AG10803 (cell line): Measurements from ENCODE around the gene MYO1E.

Experiments
- DNase-seq: peaks from one replicate; pipeline ENCODE4 v3.0.0; 2010; ENCODE audit warnings: low read depth
- H3K4me3 ChIP-seq: 2 replicates; pipeline ENCODE4 v1.5.1; 2011; ENCODE audit warnings: mild to moderate bottlenecking, low read length, control low read depth
- CTCF ChIP-seq: conservative IDR thresholded peaks from 2 replicates; pipeline ENCODE4 v1.5.1; 2011; ENCODE audit warnings: mild to moderate bottlenecking, low read length, control low read depth, inconsistent platforms

The MYO1E gene

DNA sequence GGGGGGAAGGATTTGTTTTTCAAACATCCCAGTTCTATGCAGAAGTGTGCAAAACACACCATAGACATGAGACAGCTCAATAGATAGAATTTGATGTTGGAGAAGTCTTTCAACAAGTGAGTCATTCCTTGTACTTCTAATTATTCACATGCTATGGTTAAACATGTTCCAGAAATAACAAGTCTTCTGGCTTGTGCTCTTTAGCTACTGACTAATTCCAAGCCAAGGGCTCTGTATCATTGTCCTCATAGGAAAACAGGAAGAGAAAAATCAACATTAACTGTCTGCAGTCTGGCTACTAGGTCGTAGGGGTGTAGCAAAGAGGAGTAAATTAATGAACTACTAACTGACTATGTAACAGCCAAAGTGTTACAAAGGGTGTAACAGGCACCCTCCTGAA is 140.2 kb downstream of the MYO1E start:
- TF ChIP-seq CTCF: no peak
- H3K4me3 ChIP-seq: no peak overlapping the region
- peak; percentile 86 for DNase-seq

DNA sequence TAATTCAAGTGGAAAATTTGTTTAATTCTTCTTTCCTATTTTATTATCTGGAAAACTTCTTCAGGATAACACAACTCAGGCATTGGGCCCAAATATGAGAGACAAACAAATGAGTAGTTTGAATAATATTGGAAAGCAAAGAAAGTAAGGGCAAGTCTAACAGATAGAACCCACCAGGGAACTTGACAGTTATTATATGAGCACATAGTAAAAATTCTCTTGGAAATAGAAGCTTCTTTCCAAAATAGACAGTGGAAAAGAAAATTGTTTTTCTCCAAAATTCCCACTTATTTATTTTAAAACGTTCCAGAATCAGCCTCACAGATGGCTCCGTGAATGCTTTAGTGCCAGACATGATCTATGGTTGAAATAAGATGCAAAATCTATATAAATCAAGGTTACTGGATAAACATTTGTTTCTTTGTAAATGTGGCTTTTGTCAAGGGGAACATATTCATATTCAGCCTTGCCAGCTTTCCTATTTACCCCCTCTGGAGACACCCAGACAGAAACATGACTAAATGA is 142.1 kb downstream of the MYO1E start:
- H3K4me3 ChIP-seq: no peak overlapping the region
- no peak for DNase-seq
- no peak for TF ChIP-seq CTCF

DNA sequence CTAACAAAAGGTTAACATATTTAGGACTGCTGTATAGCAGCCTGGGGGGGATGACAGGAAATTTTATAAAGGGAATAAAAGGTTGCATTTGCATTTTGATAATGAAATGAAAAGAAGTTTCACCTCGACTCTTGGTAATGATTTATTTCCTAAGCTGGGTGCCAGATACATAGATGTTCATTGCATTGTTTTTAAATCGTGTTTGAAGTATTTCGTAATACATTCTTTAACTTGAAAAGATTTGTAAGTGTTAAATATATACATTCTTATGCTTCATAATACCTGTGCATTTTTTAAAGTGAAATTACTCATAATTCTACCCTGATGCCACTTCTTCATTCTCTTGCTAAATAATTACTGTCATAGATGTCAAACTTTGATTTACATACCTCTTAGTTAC is 143.2 kb downstream of the MYO1E start:
- H3K4me3 ChIP-seq: no peak overlapping the region
- no peak for DNase-seq
- TF ChIP-seq CTCF: no peak

- no peak for TF ChIP-seq CTCF
- no peak overlapping the region for H3K4me3 ChIP-seq
- DNase-seq: no peak
Observed at GRCh38 chr15:59229015-59229414, 143.7 kb downstream of the MYO1E start.

DNA sequence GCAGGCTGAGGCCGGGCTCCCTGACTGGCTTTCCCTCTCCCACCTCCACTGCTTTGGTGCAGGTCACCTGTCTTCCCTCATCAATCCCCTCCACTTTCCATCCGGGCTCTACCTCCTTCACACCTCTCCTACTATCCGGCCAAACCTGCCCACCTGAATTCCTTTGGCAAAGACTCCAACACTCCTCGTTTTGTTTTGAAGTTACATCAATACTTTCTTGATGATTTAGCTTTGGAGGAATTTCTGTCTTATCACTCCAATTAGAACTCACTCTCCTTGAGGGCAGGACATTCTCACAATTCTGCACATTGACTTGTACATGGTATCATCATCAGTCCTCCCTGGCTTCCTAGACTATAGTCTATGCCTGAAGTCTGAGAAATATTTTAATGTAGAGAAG is 145.7 kb downstream of the MYO1E start:
- no peak overlapping the region for H3K4me3 ChIP-seq
- no peak for DNase-seq
- no peak for TF ChIP-seq CTCF

- no peak for DNase-seq
- TF ChIP-seq CTCF: no peak
- no peak overlapping the region for H3K4me3 ChIP-seq
Observed at GRCh38 chr15:59224474-59224873, 148.2 kb downstream of the MYO1E start.

DNA sequence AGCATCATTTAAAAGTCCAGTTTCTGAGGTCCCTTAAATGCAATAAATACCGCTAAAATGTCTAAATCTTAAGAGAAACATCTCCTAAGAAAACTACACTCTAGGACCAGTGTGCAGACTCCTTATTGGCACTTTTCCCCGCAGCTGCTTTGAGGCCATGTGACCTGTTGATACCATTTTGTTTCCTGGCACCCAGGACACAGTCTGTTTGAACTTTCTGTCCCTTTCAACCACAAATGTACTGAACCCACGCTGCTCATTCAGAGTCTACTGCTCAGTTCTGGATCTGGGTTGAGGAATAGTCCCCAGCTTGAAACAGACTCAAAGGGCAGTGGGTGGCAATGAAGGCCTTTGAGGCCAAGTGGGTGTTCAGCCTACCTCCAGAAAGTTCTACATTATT is 148.9 kb downstream of the MYO1E start:
- no peak for TF ChIP-seq CTCF
- no peak overlapping the region for H3K4me3 ChIP-seq
- no peak for DNase-seq
